ENCODE measurements around the gene USH1C. TPM values are rescaled to one million over a fixed set of nuclear protein-coding genes. Genes with fewer than 3 reads are reported as not detected.

The USH1C gene
- total RNA-seq, 1 donor from 2014 or later, result 1.1 TPM

DNA sequence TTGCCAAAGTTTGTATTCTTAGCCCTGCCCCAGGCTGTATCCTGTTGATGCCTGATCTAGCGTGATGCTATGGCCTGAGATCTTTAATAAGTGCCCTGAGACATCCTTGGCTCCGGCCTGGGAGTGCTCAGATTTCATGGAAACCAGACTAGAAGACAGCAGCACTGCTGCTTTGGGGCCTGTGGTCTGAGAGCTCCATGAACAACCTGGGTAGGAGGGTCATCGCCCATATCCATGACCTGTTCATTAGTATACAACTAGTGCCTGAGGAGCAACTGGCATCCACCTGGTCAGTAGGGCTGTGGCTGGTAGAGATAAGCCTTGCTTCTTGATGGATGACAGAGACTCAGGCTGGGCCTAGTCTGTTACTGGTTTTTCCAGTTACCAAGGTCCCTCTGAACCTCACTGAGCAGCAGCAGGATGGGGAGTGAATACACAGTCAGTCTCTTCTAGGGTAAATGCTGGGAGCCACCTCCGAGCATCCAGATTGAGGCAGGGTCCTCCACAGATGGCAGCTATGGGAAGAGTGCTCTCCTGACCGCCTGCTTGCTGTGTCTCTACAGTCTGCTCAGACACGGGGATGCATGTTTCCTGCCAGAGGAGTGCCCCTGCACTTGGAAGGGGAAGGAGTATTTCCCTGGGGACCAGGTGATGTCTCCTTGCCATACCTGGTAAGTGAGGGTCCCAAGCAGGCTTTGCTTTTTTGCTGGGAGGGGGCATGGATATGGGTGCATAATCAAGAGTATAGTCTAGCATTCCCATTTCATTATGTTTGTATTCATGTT, 41.9 kb upstream of the USH1C start:
- TF ChIP-seq, protein P1, sequence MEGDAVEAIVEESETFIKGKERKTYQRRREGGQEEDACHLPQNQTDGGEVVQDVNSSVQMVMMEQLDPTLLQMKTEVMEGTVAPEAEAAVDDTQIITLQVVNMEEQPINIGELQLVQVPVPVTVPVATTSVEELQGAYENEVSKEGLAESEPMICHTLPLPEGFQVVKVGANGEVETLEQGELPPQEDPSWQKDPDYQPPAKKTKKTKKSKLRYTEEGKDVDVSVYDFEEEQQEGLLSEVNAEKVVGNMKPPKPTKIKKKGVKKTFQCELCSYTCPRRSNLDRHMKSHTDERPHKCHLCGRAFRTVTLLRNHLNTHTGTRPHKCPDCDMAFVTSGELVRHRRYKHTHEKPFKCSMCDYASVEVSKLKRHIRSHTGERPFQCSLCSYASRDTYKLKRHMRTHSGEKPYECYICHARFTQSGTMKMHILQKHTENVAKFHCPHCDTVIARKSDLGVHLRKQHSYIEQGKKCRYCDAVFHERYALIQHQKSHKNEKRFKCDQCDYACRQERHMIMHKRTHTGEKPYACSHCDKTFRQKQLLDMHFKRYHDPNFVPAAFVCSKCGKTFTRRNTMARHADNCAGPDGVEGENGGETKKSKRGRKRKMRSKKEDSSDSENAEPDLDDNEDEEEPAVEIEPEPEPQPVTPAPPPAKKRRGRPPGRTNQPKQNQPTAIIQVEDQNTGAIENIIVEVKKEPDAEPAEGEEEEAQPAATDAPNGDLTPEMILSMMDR (conservative IDR thresholded peaks at IDR 0.05; ENCODE audit: low read depth, low read length), result no peak
- DNase-seq (ENCODE audit: low read depth), result no peak
- H3K4me3 ChIP-seq (ENCODE audit: low read depth, low read length), result no peak overlapping the region

DNA sequence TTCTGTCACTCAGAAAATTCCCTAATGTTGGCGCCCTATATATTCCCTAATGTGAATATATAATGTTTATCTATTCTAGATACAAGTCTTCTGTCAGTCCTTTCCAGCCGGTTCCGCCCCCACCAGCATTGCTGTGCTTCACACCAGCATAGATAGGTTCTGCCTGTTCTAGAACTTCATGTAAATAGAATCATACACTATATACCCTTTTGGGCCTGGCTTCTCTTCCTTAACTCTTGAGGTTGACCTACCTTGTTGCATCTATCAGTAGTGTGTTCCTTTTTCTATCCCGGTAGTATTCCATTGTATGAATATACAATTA, 37.5 kb upstream of the USH1C start:
- TF ChIP-seq, protein P1 (conservative IDR thresholded peaks at IDR 0.05; ENCODE audit: low read depth, low read length), result no peak
- H3K4me3 ChIP-seq (ENCODE audit: low read depth, low read length), result no peak overlapping the region
- DNase-seq (ENCODE audit: low read depth), result no peak

DNA sequence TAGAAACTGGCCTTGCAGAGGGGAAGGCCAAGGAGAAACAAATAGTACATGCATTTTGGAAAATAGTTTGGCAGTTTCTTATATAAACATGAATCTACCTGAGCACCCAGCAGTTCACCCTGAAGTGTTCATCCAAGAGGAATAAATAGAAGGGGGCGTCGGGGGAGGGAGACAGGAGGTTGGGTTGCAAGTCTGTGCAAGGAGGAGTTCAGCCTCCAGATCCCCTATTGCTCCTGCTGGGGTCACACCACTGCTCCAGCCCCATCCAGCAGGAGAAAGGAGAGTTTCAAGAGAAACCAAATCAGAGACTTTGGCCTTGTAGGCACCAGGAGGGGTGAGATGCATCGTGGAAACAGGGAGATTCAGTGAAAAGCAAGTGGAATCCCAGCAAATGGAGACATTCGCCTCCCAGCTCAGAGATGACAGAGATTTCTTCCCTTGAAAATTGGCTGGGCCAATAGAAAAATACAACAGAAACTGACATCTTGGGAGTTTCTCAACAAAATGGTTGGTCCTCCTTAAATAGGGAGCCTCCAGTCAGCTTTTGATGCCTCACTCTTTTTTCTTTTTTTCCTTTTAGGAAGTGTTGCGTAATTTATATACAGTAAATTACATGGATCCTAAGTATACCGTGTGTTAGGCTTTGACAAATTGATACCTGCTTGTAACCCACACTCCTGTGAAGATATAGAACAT, 37.0 kb upstream of the USH1C start:
- DNase-seq (ENCODE audit: low read depth), result no peak
- no peak overlapping the region for H3K4me3 ChIP-seq (ENCODE audit: low read depth, low read length)
- TF ChIP-seq, protein P1 (conservative IDR thresholded peaks at IDR 0.05; ENCODE audit: low read depth, low read length), result no peak

DNA sequence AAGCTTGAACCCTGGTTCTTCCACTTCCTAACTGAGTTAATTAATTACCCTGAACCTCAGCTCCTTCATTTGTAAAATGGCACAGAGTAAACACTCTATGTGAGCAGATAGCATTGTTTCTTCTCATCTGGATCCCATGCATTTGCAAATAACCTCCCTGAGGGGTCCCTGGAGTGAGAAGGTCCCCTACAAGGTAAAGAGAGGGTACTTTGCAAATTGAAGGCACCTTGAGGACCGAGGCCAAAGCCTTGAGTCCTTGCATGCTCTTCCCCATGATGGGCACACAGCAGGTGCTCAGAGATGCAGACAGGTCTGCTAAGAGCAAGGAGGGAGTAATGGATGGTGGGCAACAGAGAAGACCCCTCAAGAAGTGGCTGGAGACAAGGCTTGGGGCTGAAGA, 36.1 kb upstream of the USH1C start:
- no peak for DNase-seq (ENCODE audit: low read depth)
- TF ChIP-seq, protein P1 (conservative IDR thresholded peaks at IDR 0.05; ENCODE audit: low read depth, low read length), result no peak
- no peak overlapping the region for H3K4me3 ChIP-seq (ENCODE audit: low read depth, low read length)

DNA sequence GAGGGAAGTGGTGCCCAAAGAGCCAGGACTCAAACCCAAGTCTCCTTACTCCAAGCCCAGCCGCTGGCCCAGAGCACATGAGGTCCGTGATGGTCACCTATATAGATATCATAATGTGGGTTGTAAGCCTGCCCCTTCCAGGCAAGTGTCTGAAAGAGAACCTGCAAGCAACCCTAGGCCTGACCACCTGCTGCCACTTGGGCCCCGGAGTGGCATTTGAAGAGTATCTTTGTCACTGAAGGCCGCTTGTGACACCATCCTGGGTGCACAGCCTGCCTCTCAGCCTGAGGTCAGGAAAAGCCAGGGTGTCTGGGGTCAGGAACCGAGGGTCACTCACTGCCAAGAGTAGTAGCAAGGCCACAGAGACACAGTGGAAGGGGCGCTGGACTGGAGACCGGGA, 35.2 kb upstream of the USH1C start:
- DNase-seq (ENCODE audit: low read depth), result no peak
- TF ChIP-seq, protein P1 (conservative IDR thresholded peaks at IDR 0.05; ENCODE audit: low read depth, low read length), result no peak

DNA sequence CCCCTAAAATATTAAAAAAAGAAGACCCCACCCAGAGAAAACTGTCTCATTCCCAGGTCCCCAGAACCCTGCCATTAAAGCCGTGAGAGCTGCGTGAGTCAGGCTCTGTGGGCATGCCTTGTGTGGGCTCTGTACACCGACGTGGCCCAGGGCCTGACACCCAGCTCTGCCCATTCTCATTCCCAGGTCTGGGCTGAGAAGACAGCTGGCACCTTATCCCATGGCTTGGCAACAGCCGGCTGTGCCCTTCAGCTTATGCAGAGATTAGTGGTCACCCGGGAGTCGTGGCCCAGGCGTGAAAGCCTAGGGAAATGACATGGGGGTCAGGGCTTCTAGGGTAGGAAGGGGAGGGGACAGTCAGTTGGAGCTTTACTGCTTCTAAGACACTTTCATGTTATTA, 34.7 kb upstream of the USH1C start:
- DNase-seq (ENCODE audit: low read depth), result no peak
- TF ChIP-seq, protein P1 (conservative IDR thresholded peaks at IDR 0.05; ENCODE audit: low read depth, low read length), result no peak
- no peak overlapping the region for H3K4me3 ChIP-seq (ENCODE audit: low read depth, low read length)

More for the DNA sequence above, 35.2 kb upstream of the USH1C start:
- H3K4me3 ChIP-seq (ENCODE audit: low read depth, low read length), result no peak overlapping the region
